ENCODE results near the gene CHMP5. TPM values are rescaled to one million over a fixed set of nuclear protein-coding genes. Genes with fewer than 3 reads are reported as not detected.

Gene CHMP5
- total RNA-seq, 1 donor from 2014 or later: 28.1 TPM

- Mint-ChIP-seq H3K4me3 (peak overlapping the region; percentile 85), H3K27me3 (no peaks in the 10 kb centered on the region), H3K4me1 (peaks cover 39% of the 10 kb centered on the region), H3K27ac (peak overlapping the region; percentile 74), H3K9me3 (no peaks in the 10 kb centered on the region), H3K36me3 (ENCODE audit: low read depth) (peaks cover 68% of the 10 kb centered on the region)
- no peak for DNase-seq
- POLR2A ChIA-PET: interaction anchor here (0.5 to 2.2 kb wide), 13 partner anchors 10 to 743 kb away, joined by 3 to 21 read pairs (median 3); partner anchors contain the start of genes B4GALT1, DNAJA1, NFX1 and NOL6
- TF ChIP-seq CTCF (IDR thresholded peaks at IDR 0.05): no peak
- peak; percentile 2 for ATAC-seq (ENCODE audit: low read depth)
- intact Hi-C loops (cut with micrococcal nuclease): loop anchor here (1.0 kb wide), 9 partner anchors 26 to 263 kb away; partner anchors contain the start of genes APTX, B4GALT1, DNAJA1 and NFX1
- CTCF ChIA-PET: interaction anchor here (1.2 kb wide), 1 partner anchor 23 kb away, joined by 3 read pairs; no protein-coding TSS in a partner anchor
Measured at GRCh38 chr9:33264003-33264472, 811 bp upstream of the CHMP5 start.

GRCh38 chr9:33265211-33265865 lies 489 bp downstream of the CHMP5 start:
- H3K36me3 Mint-ChIP-seq (ENCODE audit: low read depth): peaks cover 63% of the 10 kb centered on the region
- TF ChIP-seq CTCF (IDR thresholded peaks at IDR 0.05): no peak
- no peaks in the 10 kb centered on the region for H3K9me3 Mint-ChIP-seq
- peak overlapping the region; percentile 97 for H3K27ac Mint-ChIP-seq
- no peaks in the 10 kb centered on the region for H3K27me3 Mint-ChIP-seq
- peak overlapping the region; percentile 93 for H3K4me3 Mint-ChIP-seq
- ATAC-seq (ENCODE audit: low read depth): no peak
- POLR2A ChIA-PET: interaction anchor here (0.5 to 2.2 kb wide), 6 partner anchors 8 to 240 kb away, joined by 3 to 15 read pairs (median 6); partner anchors contain the start of genes B4GALT1, DNAJA1 and NFX1
- CTCF ChIA-PET: interaction anchor here (1.1 kb wide), 1 partner anchor 25 kb away, joined by 3 read pairs; the partner anchor contains the start of gene NFX1
- no peak for DNase-seq
- H3K4me1 Mint-ChIP-seq: peaks cover 39% of the 10 kb centered on the region
- intact Hi-C loops (cut with micrococcal nuclease): no loop called here

GRCh38 chr9:33267151-33267767 lies 2.4 kb downstream of the CHMP5 start:
- intact Hi-C loops (cut with micrococcal nuclease): no loop called here
- no peak overlapping the region for H3K4me3 Mint-ChIP-seq
- DNase-seq: no peak
- peaks cover 65% of the 10 kb centered on the region for H3K36me3 Mint-ChIP-seq (ENCODE audit: low read depth)
- no peak for TF ChIP-seq CTCF (IDR thresholded peaks at IDR 0.05)
- no peaks in the 10 kb centered on the region for H3K9me3 Mint-ChIP-seq
- ATAC-seq (ENCODE audit: low read depth): no peak
- CTCF ChIA-PET: no interaction called here
- H3K27ac Mint-ChIP-seq: peak overlapping the region; percentile 20
- no peaks in the 10 kb centered on the region for H3K27me3 Mint-ChIP-seq
- POLR2A ChIA-PET: interaction anchor here (0.7 to 1.8 kb wide), 4 partner anchors 23 to 41 kb away, joined by 3 to 8 read pairs (median 4); partner anchors contain the start of gene NFX1
- peaks cover 39% of the 10 kb centered on the region for H3K4me1 Mint-ChIP-seq

GRCh38 chr9:33270146-33270545 lies 5.3 kb downstream of the CHMP5 start:
- ChIA-PET POLR2A (no interaction called here), CTCF (no interaction called here)
- DNase-seq (no peak), ATAC-seq (ENCODE audit: low read depth) (no peak)
- no peak for TF ChIP-seq CTCF (IDR thresholded peaks at IDR 0.05)
- Mint-ChIP-seq H3K9me3 (no peaks in the 10 kb centered on the region), H3K27ac (no peak overlapping the region), H3K27me3 (no peaks in the 10 kb centered on the region), H3K36me3 (ENCODE audit: low read depth) (peaks cover 72% of the 10 kb centered on the region), H3K4me1 (peaks cover 21% of the 10 kb centered on the region), H3K4me3 (no peak overlapping the region)
- intact Hi-C loops (cut with micrococcal nuclease): no loop called here

- no peaks in the 10 kb centered on the region for H3K9me3 Mint-ChIP-seq
- peaks cover 6% of the 10 kb centered on the region for H3K4me1 Mint-ChIP-seq
- no peak for TF ChIP-seq CTCF (IDR thresholded peaks at IDR 0.05)
- no peak for ATAC-seq (ENCODE audit: low read depth)
- peaks cover 75% of the 10 kb centered on the region for H3K36me3 Mint-ChIP-seq (ENCODE audit: low read depth)
- CTCF ChIA-PET: interaction anchor here (1.8 kb wide), 1 partner anchor 15 kb away, joined by 5 read pairs; no protein-coding TSS in a partner anchor
- H3K27ac Mint-ChIP-seq: no peak overlapping the region
- DNase-seq: no peak
- no peak overlapping the region for H3K4me3 Mint-ChIP-seq
- H3K27me3 Mint-ChIP-seq: no peaks in the 10 kb centered on the region
- POLR2A ChIA-PET: no interaction called here
- intact Hi-C loops (cut with micrococcal nuclease): no loop called here
Measured at GRCh38 chr9:33272061-33272460, 7.2 kb downstream of the CHMP5 start.

All from activated B cell treated with CpG ODN at 0.5 μM for 24 hours (primary cell).